Dermis microvascular lymphatic vessel endothelial cell (primary cell): ENCODE data around the gene SMNDC1. TPM values are rescaled to one million over a fixed set of nuclear protein-coding genes. Genes with fewer than 3 reads are reported as not detected.
A peak's percentile ranks its signal among the peaks of the same experiment; 100 is the strongest.
"Not testable (repeated sequence)": the region's sequence is repeated elsewhere in the genome, so short reads cannot be mapped to it uniquely, and the experiment has no call there.

Source experiments
- DNase-seq, 2 donors: peaks; one replicate each; pipeline versions ENCODE4 v3.0.0 to v3.0.0-alpha.2; 2010; ENCODE audit warnings: low read depth in 2 of 2
- total RNA-seq: library from RNA; depleted of rRNA; stranded (reverse); fragments of >200 nt; gene quantifications from 2 replicates; pipeline ENCODE4 v1.2.1, GENCODE V29; 2014

The SMNDC1 gene
- total RNA-seq, 1 donor from 2014 or later, result 5.5 TPM

- no peak for DNase-seq
Measured at GRCh38 chr10:110284262-110284661, 20.5 kb downstream of the SMNDC1 start.

GRCh38 chr10:110279407-110279986, 25.2 kb downstream of the SMNDC1 start:
- DNase-seq, result peak; percentile 60 to 74

DNA sequence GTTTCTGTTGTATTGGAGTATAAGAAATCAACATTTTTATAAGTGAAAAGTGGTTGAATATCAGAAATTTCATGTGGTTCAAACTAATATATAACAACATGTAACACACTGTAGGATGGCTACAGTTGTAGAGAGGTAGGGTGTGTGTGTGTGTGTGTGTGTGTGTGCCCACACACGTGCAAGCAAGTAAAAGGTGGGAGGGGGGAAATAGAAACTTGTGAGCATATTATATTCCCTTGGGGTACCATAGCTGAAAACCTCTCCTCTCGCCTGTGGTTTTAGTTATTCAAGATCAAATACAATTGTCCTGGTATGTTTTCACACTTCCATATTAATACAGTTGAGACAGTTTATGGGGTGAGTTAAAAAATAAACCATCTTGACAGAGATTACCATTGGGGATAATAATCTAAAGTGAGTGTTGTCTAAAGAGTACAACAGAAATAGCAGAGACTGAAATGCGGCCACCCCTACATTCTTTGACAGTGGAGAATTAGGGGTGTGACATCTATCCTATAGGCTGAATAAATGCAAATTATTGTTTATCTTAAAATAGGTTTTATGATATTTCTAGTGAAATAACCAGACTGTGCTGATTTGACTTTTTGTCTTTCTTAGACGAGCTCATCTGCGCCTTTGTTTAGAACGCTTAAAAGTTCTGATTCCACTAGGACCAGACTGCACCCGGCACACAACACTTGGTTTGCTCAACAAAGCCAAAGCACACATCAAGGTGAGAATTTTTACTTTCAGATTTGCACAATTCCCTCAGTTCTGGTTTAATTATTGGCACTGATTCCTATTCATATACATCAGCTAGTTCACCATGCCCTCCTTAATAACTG, 25.9 kb downstream of the SMNDC1 start:
- no peak for DNase-seq

- no peak for DNase-seq
Measured at GRCh38 chr10:110277591-110277990, 27.1 kb downstream of the SMNDC1 start.

DNA sequence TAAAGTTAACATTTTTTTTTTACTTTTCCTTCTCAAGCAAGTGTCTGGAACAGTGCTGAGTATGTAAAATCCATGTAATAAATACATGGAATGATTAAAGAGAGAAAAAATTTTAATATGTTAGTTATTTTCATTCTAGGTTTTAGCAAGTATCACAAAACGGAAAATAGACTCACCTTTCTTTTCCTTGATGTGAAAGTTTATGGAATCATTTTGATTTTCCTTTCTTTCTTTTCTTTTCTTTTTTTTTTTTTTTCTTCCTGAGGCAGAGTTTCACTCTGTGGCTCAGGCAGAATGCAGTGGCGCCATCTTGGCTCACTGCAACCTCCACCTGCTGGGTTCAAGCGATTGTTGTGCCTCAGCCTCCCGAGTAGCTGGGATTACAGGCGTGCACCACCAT, 28.1 kb downstream of the SMNDC1 start:
- DNase-seq, result no peak

DNA sequence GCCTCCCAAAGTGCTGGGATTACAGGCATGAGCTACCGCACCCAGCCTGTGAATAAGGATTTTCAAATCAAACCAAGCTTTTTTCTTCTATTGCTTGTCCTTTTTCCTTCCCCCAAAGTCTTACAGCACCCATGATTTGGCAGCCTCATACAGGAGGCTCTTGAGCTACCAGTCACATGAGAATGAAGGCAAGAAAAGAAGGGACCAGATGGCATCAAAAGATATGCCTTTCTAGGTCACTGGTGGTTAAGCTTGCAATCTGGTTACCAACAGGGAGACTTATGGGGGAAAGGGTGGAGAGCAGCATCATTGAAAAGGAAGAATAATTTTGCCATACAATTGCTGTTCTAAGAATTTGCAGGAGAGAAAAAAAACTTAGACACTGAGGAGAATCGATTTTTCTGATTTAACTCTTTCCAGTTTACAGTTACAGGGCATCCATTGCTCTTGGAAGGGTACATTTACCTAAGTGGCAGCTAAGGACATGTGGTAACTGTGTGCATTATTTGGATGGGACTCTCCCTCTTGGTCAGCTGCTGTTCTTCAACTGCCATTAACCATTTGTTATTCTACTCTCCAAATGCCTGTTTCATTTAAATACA, 29.5 kb downstream of the SMNDC1 start:
- no peak for DNase-seq

DNA sequence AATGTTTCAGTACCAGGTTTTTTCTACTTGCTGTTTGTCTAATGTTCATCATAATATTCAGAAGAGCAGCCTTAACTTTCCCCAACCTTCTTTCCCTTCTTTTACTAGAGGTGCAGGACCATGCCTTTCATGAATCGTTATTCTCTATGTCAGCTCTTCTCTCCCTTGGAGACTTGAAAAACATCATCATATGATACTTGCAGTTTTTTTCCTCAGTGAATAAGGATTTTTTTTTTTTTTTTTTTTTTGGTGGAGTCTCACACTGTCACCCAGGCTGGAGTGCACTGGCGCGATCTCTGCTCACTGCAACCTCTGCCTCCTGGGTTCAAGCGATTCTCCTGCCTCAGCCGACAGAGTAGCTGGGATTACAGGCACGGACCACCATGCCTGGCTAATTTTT, 30.1 kb downstream of the SMNDC1 start:
- DNase-seq, result no peak

DNA sequence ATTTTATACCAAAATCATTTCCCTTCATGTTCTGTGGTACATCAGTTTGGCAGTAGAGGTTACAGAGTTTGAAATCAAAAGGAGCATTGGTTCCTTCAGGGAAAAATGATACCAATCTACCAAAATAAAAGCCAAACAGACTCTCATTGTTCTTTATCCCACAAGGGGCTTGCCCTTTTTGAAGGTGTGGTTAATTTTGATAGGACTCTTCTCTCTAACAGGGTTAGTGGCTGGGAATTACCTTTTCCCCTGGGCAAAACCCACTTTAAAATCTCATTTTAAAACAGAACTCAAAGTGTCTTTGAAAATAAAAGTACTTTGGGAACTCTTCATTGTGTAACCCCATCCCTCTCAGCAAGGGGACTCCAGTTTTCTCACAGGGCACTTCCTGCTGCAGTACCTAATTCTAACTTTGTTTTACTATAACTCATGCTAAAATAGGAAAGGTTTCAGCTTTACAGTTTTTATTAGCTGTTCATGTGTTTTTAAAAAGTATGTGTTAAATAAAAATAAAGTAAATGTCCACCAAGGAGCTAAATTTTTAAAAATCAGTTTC, 30.6 kb downstream of the SMNDC1 start:
- DNase-seq, result no peak

GRCh38 chr10:110273474-110273873, 31.2 kb downstream of the SMNDC1 start:
- peak in 1 of 2 donors; percentile 17 for DNase-seq

DNA sequence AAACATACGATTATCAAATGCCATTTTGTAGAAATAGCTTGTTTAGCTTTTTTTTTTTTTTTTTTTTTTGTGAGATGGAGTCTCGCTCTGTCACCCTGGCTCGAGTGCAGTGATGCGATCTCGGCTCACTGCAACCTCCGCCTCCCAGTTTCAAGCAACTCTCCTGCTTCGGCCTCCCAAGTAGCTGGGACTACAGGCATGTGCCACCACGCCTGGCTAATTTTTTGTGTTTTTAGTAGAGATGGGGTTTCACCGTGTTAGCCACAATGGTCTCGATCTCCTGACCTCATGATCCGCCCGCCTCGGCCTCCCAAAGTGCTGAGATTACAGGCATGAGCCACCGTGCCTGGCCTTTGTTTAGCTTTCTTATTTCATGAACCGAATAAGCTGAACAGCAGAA, 31.7 kb downstream of the SMNDC1 start:
- not testable (repeated sequence) for DNase-seq

GRCh38 chr10:110269374-110270318, 35.1 kb downstream of the SMNDC1 start:
- no peak for DNase-seq

GRCh38 chr10:110268971-110269370, 35.7 kb downstream of the SMNDC1 start:
- DNase-seq, result no peak

DNA sequence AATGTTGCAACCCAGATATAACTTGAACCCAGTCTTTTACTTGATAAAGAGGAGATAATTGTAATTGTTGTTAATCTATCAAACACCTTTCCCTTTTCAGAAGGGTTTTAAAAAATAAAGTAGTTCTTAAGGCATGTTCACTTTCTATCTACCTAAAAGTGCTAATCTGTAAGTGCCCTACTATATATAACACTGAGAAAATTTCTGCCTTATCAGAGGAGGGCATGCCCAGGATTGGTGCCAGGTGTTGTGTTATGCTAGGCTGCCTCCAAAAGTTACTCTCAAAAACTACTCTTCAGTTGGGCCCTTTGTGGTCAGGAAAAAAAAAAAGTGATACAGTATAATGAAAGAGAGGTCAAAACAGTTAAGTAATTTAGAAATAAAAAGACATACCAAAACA, 36.3 kb downstream of the SMNDC1 start:
- DNase-seq, result no peak

GRCh38 chr10:110267276-110267675, 37.4 kb downstream of the SMNDC1 start:
- no peak for DNase-seq

DNA sequence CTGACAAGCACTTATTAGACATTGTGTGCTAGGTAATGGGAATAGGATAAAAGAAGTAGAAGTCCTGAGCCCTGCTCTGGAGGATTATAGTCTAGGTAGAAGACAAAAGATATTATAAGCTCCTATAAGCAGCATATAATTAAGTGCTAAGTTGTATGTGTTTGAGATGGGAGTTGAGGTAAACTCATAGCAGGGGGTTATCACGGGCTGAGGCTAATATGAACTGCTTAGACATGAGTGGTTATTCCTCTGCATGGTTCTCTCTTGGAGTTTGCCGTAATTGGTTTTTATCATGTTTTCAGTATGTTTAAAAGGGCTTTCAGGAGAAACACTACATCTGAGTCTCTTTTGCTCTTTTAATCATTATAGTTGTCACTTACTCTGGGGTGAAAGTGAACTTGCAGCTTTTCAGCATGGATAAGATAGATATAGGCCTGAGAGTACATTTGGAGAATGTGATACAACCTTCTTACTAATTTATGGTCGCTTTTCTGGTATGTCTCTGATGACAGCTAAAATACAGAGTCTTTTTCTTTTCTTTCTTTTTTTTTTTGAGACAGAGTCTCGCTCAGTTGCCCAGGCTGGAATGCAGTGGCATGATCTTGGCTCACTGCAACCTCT, 39.0 kb downstream of the SMNDC1 start:
- DNase-seq, result no peak

GRCh38 chr10:110263164-110263563, 41.6 kb downstream of the SMNDC1 start:
- no peak for DNase-seq

- no peak for DNase-seq
Measured at GRCh38 chr10:110260746-110261477, 43.8 kb downstream of the SMNDC1 start.

GRCh38 chr10:110259317-110259716, 45.4 kb downstream of the SMNDC1 start:
- no peak for DNase-seq

DNA sequence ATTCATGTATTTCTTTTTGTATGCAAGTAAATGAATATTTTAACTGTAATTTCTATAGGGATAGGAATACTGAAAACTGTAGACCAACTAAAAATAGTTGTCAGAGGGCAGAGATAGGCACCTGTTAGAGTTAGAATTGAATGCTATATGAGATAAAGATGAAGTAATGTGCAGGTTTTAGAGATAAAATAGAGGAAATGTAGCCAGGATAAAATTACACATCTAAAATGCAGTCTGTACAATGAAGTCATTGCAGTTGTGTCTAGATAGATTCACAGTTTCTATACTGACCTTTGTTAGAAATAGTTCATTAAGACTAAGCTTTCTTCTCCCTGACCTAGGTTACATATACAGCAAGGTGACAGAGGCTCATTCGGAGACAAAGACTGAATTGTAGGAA, 46.2 kb downstream of the SMNDC1 start:
- no peak for DNase-seq

- no peak for DNase-seq
Measured at GRCh38 chr10:110254467-110254866, 50.3 kb downstream of the SMNDC1 start.
